Omental fat pad (tissue), 4 donors: ENCODE data around the gene FBXW11. TPM values are rescaled to one million over a fixed set of nuclear protein-coding genes. Genes with fewer than 3 reads are reported as not detected.
"Not testable (repeated sequence)": the region's sequence is repeated elsewhere in the genome, so short reads cannot be mapped to it uniquely, and the experiment has no call there.

Experiments used
- ATAC-seq: fragments of 150-250 bp; one replicate; pipeline ENCODE4 v1.9.1; 2016; ENCODE audit warnings: mild to moderate bottlenecking, moderate library complexity; ENCODE audit not compliant: low FRiP score
- DNase-seq: peaks from one replicate; pipeline ENCODE4 v3.0.0-alpha.2; 2019; ENCODE audit warnings: low spot score
- CTCF ChIP-seq, 3 donors: fragments of 450-650 bp; IDR thresholded peaks; one replicate each; pipeline ENCODE4 v1.5.1; 2016 to 2017; ENCODE audit warnings: antibody characterized with exemption in 3 of 3, mild to moderate bottlenecking in 3 of 3, moderate library complexity in 2 of 3
- total RNA-seq, 4 donors: library from RNA; depleted of rRNA; stranded (reverse); fragments of >200 nt; gene quantifications; one replicate each; pipeline ENCODE4 v1.1.0, GENCODE V29; 2016

The FBXW11 gene
- total RNA-seq, 4 donors from 2014 or later, result 44.6 to 60.9 (median 55.7) TPM

GRCh38 chr5:171984748-171985419, 21.6 kb downstream of the FBXW11 start:
- DNase-seq, result no peak
- ATAC-seq, result no peak
- TF ChIP-seq CTCF (IDR thresholded peaks at IDR 0.05), result no peak

- TF ChIP-seq CTCF (IDR thresholded peaks at IDR 0.05), result no peak
- no peak for ATAC-seq
- DNase-seq, result no peak
Measured at GRCh38 chr5:171981847-171982246, 24.6 kb downstream of the FBXW11 start.

- no peak for TF ChIP-seq CTCF (IDR thresholded peaks at IDR 0.05)
- ATAC-seq, result no peak
- no peak for DNase-seq
Measured at GRCh38 chr5:171980792-171981191, 25.6 kb downstream of the FBXW11 start.

GRCh38 chr5:171979606-171980005, 26.8 kb downstream of the FBXW11 start:
- ATAC-seq (no peak), DNase-seq (no peak)
- TF ChIP-seq CTCF (IDR thresholded peaks at IDR 0.05), result no peak

- ATAC-seq (no peak), DNase-seq (no peak)
- no peak for TF ChIP-seq CTCF (IDR thresholded peaks at IDR 0.05)
Measured at GRCh38 chr5:171978519-171978918, 27.9 kb downstream of the FBXW11 start.

GRCh38 chr5:171978016-171978415, 28.4 kb downstream of the FBXW11 start:
- TF ChIP-seq CTCF (IDR thresholded peaks at IDR 0.05), result no peak
- ATAC-seq (no peak), DNase-seq (no peak)

- not testable (repeated sequence) for ATAC-seq, DNase-seq
Measured at GRCh38 chr5:171977244-171977950, 29.0 kb downstream of the FBXW11 start.
